IPS-11a (cell line): Measurements from ENCODE around the gene PRKCB.
"Not testable (repeated sequence)": the region's sequence is repeated elsewhere in the genome, so short reads cannot be mapped to it uniquely, and the experiment has no call there.

Experiments used
- H3K4me3 ChIP-seq: one replicate; pipeline ENCODE4 v1.5.1; 2013; ENCODE audit warnings: low read depth, low read length, control low read depth

Gene PRKCB

GRCh38 chr16:24204150-24204665, 368.4 kb downstream of the PRKCB start:
- no peak overlapping the region for H3K4me3 ChIP-seq

- no peak overlapping the region for H3K4me3 ChIP-seq
Observed at GRCh38 chr16:24206926-24207325, 371.1 kb downstream of the PRKCB start.

- no peak overlapping the region for H3K4me3 ChIP-seq
Observed at GRCh38 chr16:24208710-24209109, 372.9 kb downstream of the PRKCB start.

GRCh38 chr16:24214992-24215391, 379.2 kb downstream of the PRKCB start:
- no peak overlapping the region for H3K4me3 ChIP-seq

- H3K4me3 ChIP-seq = no peak overlapping the region
Observed at GRCh38 chr16:24216961-24217360, 381.2 kb downstream of the PRKCB start.

- H3K4me3 ChIP-seq = no peak overlapping the region
Observed at GRCh38 chr16:24217461-24217860, 381.7 kb downstream of the PRKCB start.

GRCh38 chr16:24218299-24218698, 382.5 kb downstream of the PRKCB start:
- no peak overlapping the region for H3K4me3 ChIP-seq

GRCh38 chr16:24221219-24221618, 385.4 kb downstream of the PRKCB start:
- H3K4me3 ChIP-seq = no peak overlapping the region

GRCh38 chr16:24228514-24228913, 392.7 kb downstream of the PRKCB start:
- H3K4me3 ChIP-seq = no peak overlapping the region

- no peak overlapping the region for H3K4me3 ChIP-seq
Observed at GRCh38 chr16:24232936-24233335, 397.2 kb downstream of the PRKCB start.

- H3K4me3 ChIP-seq = no peak overlapping the region
Observed at GRCh38 chr16:24234737-24235136, 399.0 kb downstream of the PRKCB start.

GRCh38 chr16:24235806-24236205, 400.0 kb downstream of the PRKCB start:
- no peak overlapping the region for H3K4me3 ChIP-seq

GRCh38 chr16:24238846-24239245, 403.1 kb downstream of the PRKCB start:
- H3K4me3 ChIP-seq = not testable (repeated sequence)

GRCh38 chr16:24246911-24247607, 411.3 kb downstream of the PRKCB start:
- H3K4me3 ChIP-seq = no peak overlapping the region

- no peak overlapping the region for H3K4me3 ChIP-seq
Observed at GRCh38 chr16:24253192-24253591, 417.4 kb downstream of the PRKCB start.

- H3K4me3 ChIP-seq = peak within 1 kb of the TSS; percentile 44
Observed at GRCh38 chr16:24255456-24256371, 419.9 kb downstream of the PRKCB start, which contains the start of gene CACNG3. CACNG3 (plus strand) TSS chr16:24256335; CDS start chr16:24256755, 420 bp downstream.

GRCh38 chr16:24257958-24258357, 422.2 kb downstream of the PRKCB start:
- H3K4me3 ChIP-seq = no peak overlapping the region

GRCh38 chr16:24258791-24259190, 423.0 kb downstream of the PRKCB start:
- H3K4me3 ChIP-seq = no peak overlapping the region

GRCh38 chr16:24262816-24263215, 427.0 kb downstream of the PRKCB start:
- no peak overlapping the region for H3K4me3 ChIP-seq
